GM23338 (cell line): ENCODE data around the gene ABR. TPM values are rescaled to one million over a fixed set of nuclear protein-coding genes. Genes with fewer than 3 reads are reported as not detected.

Source experiments
- ATAC-seq: fragments of 200-7000 bp; cut with Tn5 transposase; 3 replicates; pipeline ENCODE4 v1.9.1; 2020
- DNase-seq: peaks from one replicate; pipeline ENCODE4 v3.0.0-alpha.2; 2015; ENCODE audit warnings: low spot score
- H2AFZ ChIP-seq: fragments of 200-600 bp; sonication (generic); 2 replicates; pipeline ENCODE4 v1.8.0; 2016; ENCODE audit warnings: antibody characterized with exemption, mild to moderate bottlenecking, moderate library complexity
- H3F3A ChIP-seq: fragments of 200-600 bp; sonication (generic); replicated peaks from 2 replicates; pipeline ENCODE4 v1.8.0; 2017; ENCODE audit warnings: antibody characterized with exemption, mixed run types, low read depth
- H3K27ac ChIP-seq: fragments of 200-600 bp; sonication (generic); 2 replicates; pipeline ENCODE4 v1.6.1; 2016; ENCODE audit warnings: low read depth
- H3K27me3 ChIP-seq: fragments of 200-600 bp; sonication (generic); 2 replicates; pipeline ENCODE4 v1.8.0; 2016; ENCODE audit warnings: mild to moderate bottlenecking, mixed run types, moderate library complexity; ENCODE audit not compliant: insufficient read depth
- H3K36me3 ChIP-seq: fragments of 200-600 bp; sonication (generic); 2 replicates; pipeline ENCODE4 v1.8.0; 2016; ENCODE audit warnings: mild to moderate bottlenecking; ENCODE audit not compliant: insufficient read depth
- H3K4me1 ChIP-seq: fragments of 200-600 bp; sonication (generic); 2 replicates; pipeline ENCODE4 v1.8.0; 2016; ENCODE audit warnings: mild to moderate bottlenecking, moderate library complexity; ENCODE audit not compliant: insufficient read depth
- H3K4me2 ChIP-seq: fragments of 200-600 bp; sonication (generic); 2 replicates; pipeline ENCODE4 v1.7.1; 2017; ENCODE audit warnings: mixed run types
- H3K4me3 ChIP-seq: fragments of 200-600 bp; sonication (generic); 2 replicates; pipeline ENCODE4 v1.6.1; 2016; ENCODE audit warnings: mixed run types
- H3K79me2 ChIP-seq: fragments of 200-600 bp; sonication (generic); replicated peaks from 2 replicates; pipeline ENCODE4 v1.8.0; 2017; ENCODE audit warnings: mild to moderate bottlenecking; ENCODE audit not compliant: insufficient read depth
- H3K9me2 ChIP-seq: fragments of 200-600 bp; sonication (generic); 2 replicates; pipeline ENCODE4 v1.8.0; 2017; ENCODE audit not compliant: insufficient read depth
- H4K20me1 ChIP-seq: fragments of 200-600 bp; sonication (generic); replicated peaks from 2 replicates; pipeline ENCODE4 v1.8.0; 2017; ENCODE audit warnings: mild to moderate bottlenecking; ENCODE audit not compliant: insufficient read depth
- H3K27ac Mint-ChIP-seq: 2 replicates; pipeline ENCODE4 v1.8.0; 2020; ENCODE audit warnings: inconsistent platforms, mild to moderate bottlenecking, moderate library complexity, mixed read lengths
- H3K27me3 Mint-ChIP-seq: 3 replicates; pipeline ENCODE4 v1.8.0; 2022; ENCODE audit warnings: low read depth, mild to moderate bottlenecking, moderate library complexity, mixed read lengths, inconsistent platforms; ENCODE audit not compliant: insufficient read depth, poor library complexity
- H3K36me3 Mint-ChIP-seq: 3 replicates; pipeline ENCODE4 v1.8.0; 2021; ENCODE audit warnings: low read depth, mild to moderate bottlenecking, inconsistent platforms, moderate library complexity, mixed read lengths
- H3K4me1 Mint-ChIP-seq: 3 replicates; pipeline ENCODE4 v1.8.0; 2020; ENCODE audit warnings: mild to moderate bottlenecking, inconsistent platforms, mixed read lengths
- H3K4me3 Mint-ChIP-seq: 3 replicates; pipeline ENCODE4 v1.8.0; 2021; ENCODE audit warnings: moderate library complexity, mild to moderate bottlenecking, inconsistent platforms, mixed read lengths
- H3K9me3 Mint-ChIP-seq: 3 replicates; pipeline ENCODE4 v1.8.0; 2020; ENCODE audit warnings: moderate library complexity, mild to moderate bottlenecking, inconsistent platforms, mixed read lengths
- CREB1 ChIP-seq: fragments of 250-450 bp; sonication (Bioruptor Pico); IDR thresholded peaks from 2 replicates; pipeline ENCODE4 v1.5.0; 2020; ENCODE audit warnings: low read depth, mild to moderate bottlenecking, moderate library complexity
- CTCF ChIP-seq, 2 experiments: fragments of 200-600 bp in 1 of 2; sonication (generic) in 1 of 2; conservative IDR thresholded peaks; 2 replicates each; pipeline versions ENCODE4 v1.5.1 to v1.6.1; 2016 to 2017; ENCODE audit warnings: antibody characterized with exemption in 2 of 2, low read depth in 2 of 2, mild to moderate bottlenecking in 2 of 2, moderate library complexity in 1 of 2
- ETS1 ChIP-seq: IDR thresholded peaks from 2 replicates; pipeline ENCODE4 v1.6.1; 2016; ENCODE audit warnings: antibody characterized with exemption
- EZH2 ChIP-seq: fragments of 200-600 bp; sonication (generic); IDR thresholded peaks from one replicate; pipeline ENCODE4 v1.8.0; 2017; ENCODE audit warnings: antibody characterized with exemption, mild to moderate bottlenecking, low read depth; ENCODE audit not compliant: unreplicated experiment
- EZH2phosphoT487 ChIP-seq: fragments of 200-600 bp; sonication (generic); IDR thresholded peaks from one replicate; pipeline ENCODE4 v1.8.1; 2018; ENCODE audit warnings: antibody characterized with exemption; ENCODE audit not compliant: unreplicated experiment
- JUNB ChIP-seq: IDR thresholded peaks from one replicate; pipeline ENCODE4 v1.6.1; 2016; ENCODE audit warnings: antibody characterized with exemption; ENCODE audit not compliant: unreplicated experiment
- NANOG ChIP-seq: IDR thresholded peaks from 2 replicates; pipeline ENCODE4 v1.6.1; 2016; ENCODE audit warnings: antibody characterized with exemption, borderline replicate concordance
- POLR2AphosphoS5 ChIP-seq: IDR thresholded peaks from 2 replicates; pipeline ENCODE4 v1.6.1; 2016; ENCODE audit warnings: antibody characterized with exemption, low read depth
- STAT1 ChIP-seq: IDR thresholded peaks from one replicate; pipeline ENCODE4 v1.6.1; 2016; ENCODE audit warnings: antibody characterized with exemption; ENCODE audit not compliant: unreplicated experiment
- ZNF114 ChIP-seq: fragments of 250-450 bp; sonication (Bioruptor Pico); IDR thresholded peaks from 2 replicates; pipeline ENCODE4 v1.5.0; 2020; ENCODE audit warnings: mild to moderate bottlenecking, moderate library complexity
- ZNF331 ChIP-seq: fragments of 250-450 bp; sonication (Bioruptor Pico); IDR thresholded peaks from 2 replicates; pipeline ENCODE4 v1.5.0; 2020; ENCODE audit warnings: low read depth, mild to moderate bottlenecking, moderate library complexity
- ZNF462 ChIP-seq: fragments of 250-450 bp; sonication (Bioruptor Pico); IDR thresholded peaks from 2 replicates; pipeline ENCODE4 v1.5.0; 2020; ENCODE audit warnings: mild to moderate bottlenecking, moderate library complexity
- polyA plus RNA-seq: library from polyadenylated mRNA; unstranded; fragments of >200 nt; fragmentation: Nextera tagmentation; extraction: Ambion mirVana; gene quantifications from 2 replicates; pipeline ENCODE4 v1.2.1, GENCODE V29; 2016
- total RNA-seq: library from RNA; depleted of rRNA; stranded (reverse); fragments of >200 nt; shearing (Covaris generic); gene quantifications from 2 replicates; pipeline ENCODE4 v1.2.3, GENCODE V29; 2014
- TF ChIP-seq, protein P1 (sequence below): IDR thresholded peaks from one replicate; pipeline ENCODE4 v1.6.1; 2018; ENCODE audit warnings: antibody characterized with exemption; ENCODE audit not compliant: unreplicated experiment

Gene ABR
- total and polyA plus RNA-seq, 2 experiments from 2014 or later: 15.0 to 27.7 TPM

DNA sequence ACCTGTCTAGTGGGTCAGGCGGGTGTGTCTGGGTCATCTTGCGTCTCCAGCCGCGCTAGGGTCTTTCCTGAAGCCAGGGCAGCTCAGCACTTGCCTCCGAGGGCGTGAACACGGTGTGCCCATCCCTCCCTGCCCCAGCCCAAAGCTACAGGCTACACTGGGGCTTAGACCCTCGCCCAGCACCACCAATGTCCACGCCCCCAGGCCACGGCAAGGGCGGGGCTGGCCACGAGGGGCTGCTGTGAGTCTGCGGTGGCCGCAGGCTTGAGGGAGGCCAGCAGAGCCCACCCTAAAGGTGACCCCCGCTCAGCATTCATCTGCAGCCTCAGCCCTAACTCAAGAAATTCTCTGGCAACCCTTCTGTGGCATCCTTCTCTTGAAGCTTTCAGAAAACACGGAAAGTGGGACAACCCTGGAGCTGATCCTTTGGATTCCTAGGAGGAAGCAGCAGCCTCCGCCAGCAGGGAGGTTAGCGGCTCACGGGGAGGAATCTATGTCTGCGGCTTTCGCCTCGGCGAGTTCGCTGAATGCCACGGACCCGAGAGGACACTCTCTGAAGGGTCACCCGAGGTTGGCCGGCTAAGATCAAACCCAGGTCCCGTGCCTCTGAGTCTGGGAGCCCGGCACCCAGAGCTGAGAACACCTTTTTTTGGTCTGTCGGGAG, 141.2 kb downstream of the ABR start:
- Mint-ChIP-seq H3K27me3 (peaks cover 4% of the 10 kb centered on the region), H3K4me3 (no peak overlapping the region), H3K36me3 (peaks cover 12% of the 10 kb centered on the region; the same call in 2 of the 3 replicates), H3K9me3 (peaks cover 6% of the 10 kb centered on the region; the same call in 2 of the 3 replicates), H3K27ac (no peak overlapping the region), H3K4me1 (peaks cover 8% of the 10 kb centered on the region; the same call in 2 of the 3 replicates)
- H3K27me3 ChIP-seq: no peaks in the 10 kb centered on the region
- H3K4me1 ChIP-seq: peaks cover 2% of the 10 kb centered on the region; the same call in 1 of the 2 replicates
- H3K9me2 ChIP-seq: no peaks in the 10 kb centered on the region
- no peaks in the 10 kb centered on the region for H3K79me2 ChIP-seq
- H3K4me2 ChIP-seq: no peak overlapping the region
- DNase-seq (no peak), ATAC-seq (no peak)
- H4K20me1 ChIP-seq: no peaks in the 10 kb centered on the region
- no peak overlapping the region for H2AFZ ChIP-seq
- no peaks in the 10 kb centered on the region for H3K36me3 ChIP-seq
- no peaks in the 10 kb centered on the region for H3F3A ChIP-seq
- H3K27ac ChIP-seq: no peak overlapping the region
- no peak for TF ChIP-seq EZH2
- TF ChIP-seq ZNF331 (CRISPR knock-in tag): no peak
- no peak for TF ChIP-seq ZNF114 (CRISPR knock-in tag)
- TF ChIP-seq NANOG: no peak
- TF ChIP-seq, protein P1, sequence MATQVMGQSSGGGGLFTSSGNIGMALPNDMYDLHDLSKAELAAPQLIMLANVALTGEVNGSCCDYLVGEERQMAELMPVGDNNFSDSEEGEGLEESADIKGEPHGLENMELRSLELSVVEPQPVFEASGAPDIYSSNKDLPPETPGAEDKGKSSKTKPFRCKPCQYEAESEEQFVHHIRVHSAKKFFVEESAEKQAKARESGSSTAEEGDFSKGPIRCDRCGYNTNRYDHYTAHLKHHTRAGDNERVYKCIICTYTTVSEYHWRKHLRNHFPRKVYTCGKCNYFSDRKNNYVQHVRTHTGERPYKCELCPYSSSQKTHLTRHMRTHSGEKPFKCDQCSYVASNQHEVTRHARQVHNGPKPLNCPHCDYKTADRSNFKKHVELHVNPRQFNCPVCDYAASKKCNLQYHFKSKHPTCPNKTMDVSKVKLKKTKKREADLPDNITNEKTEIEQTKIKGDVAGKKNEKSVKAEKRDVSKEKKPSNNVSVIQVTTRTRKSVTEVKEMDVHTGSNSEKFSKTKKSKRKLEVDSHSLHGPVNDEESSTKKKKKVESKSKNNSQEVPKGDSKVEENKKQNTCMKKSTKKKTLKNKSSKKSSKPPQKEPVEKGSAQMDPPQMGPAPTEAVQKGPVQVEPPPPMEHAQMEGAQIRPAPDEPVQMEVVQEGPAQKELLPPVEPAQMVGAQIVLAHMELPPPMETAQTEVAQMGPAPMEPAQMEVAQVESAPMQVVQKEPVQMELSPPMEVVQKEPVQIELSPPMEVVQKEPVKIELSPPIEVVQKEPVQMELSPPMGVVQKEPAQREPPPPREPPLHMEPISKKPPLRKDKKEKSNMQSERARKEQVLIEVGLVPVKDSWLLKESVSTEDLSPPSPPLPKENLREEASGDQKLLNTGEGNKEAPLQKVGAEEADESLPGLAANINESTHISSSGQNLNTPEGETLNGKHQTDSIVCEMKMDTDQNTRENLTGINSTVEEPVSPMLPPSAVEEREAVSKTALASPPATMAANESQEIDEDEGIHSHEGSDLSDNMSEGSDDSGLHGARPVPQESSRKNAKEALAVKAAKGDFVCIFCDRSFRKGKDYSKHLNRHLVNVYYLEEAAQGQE: no peak
- no peak for TF ChIP-seq ETS1
- no peak for TF ChIP-seq CREB1 (CRISPR knock-in tag)
- TF ChIP-seq POLR2AphosphoS5: no peak
- no peak for TF ChIP-seq CTCF (conservative IDR thresholded peaks at IDR 0.05; ENCODE audit: low read depth in 2 of 2)
- no peak for TF ChIP-seq EZH2phosphoT487
- no peak for TF ChIP-seq JUNB
- TF ChIP-seq STAT1: no peak
- no peak for TF ChIP-seq ZNF462 (CRISPR knock-in tag)
- H3K4me3 ChIP-seq: no peak overlapping the region
